ENCODE results near the gene KIF16B. TPM values are rescaled to one million over a fixed set of nuclear protein-coding genes. Genes with fewer than 3 reads are reported as not detected.
A peak's percentile ranks its signal among the peaks of the same experiment; 100 is the strongest.

KIF16B gene
- total RNA-seq, 1 experiment from 2014 or later = 6.1 TPM

- H3K9me2 ChIP-seq (replicated peaks; ENCODE audit: insufficient read depth, low read length) = no peaks in the 10 kb centered on the region
- H3K4me1 ChIP-seq (ENCODE audit: low read length) = peaks cover 30% of the 10 kb centered on the region
- DNase-seq = no peak
- no peak overlapping the region for H3K4me3 ChIP-seq (ENCODE audit: low read length)
- no peaks in the 10 kb centered on the region for H3K79me2 ChIP-seq (ENCODE audit: low read length)
- no peak overlapping the region for H3K27ac ChIP-seq (ENCODE audit: low read length)
- no peak overlapping the region for H3K4me2 ChIP-seq (ENCODE audit: low read depth, low read length, poor library complexity, severe bottlenecking)
- no peaks in the 10 kb centered on the region for H3K27me3 ChIP-seq (ENCODE audit: low read length)
- H2AFZ ChIP-seq (ENCODE audit: low read length) = no peak overlapping the region
- no peaks in the 10 kb centered on the region for H4K20me1 ChIP-seq (ENCODE audit: insufficient read depth, low read depth, low read length)
- H3K36me3 ChIP-seq (ENCODE audit: insufficient read depth, low read length) = no peaks in the 10 kb centered on the region
- H3K9me3 ChIP-seq (ENCODE audit: low read length) = no peaks in the 10 kb centered on the region
- no peak overlapping the region for H3K9ac ChIP-seq (ENCODE audit: low read length)
These were observed 178.5 kb downstream of the KIF16B start for GRCh38 chr20:16394784-16395183.

- no peaks in the 10 kb centered on the region for H4K20me1 ChIP-seq (ENCODE audit: insufficient read depth, low read depth, low read length)
- no peak overlapping the region for H3K4me3 ChIP-seq (ENCODE audit: low read length)
- no peaks in the 10 kb centered on the region for H3K9me2 ChIP-seq (replicated peaks; ENCODE audit: insufficient read depth, low read length)
- H3K4me2 ChIP-seq (ENCODE audit: low read depth, low read length, poor library complexity, severe bottlenecking) = no peak overlapping the region
- H2AFZ ChIP-seq (ENCODE audit: low read length) = no peak overlapping the region
- peaks cover 30% of the 10 kb centered on the region for H3K4me1 ChIP-seq (ENCODE audit: low read length)
- no peak overlapping the region for H3K27ac ChIP-seq (ENCODE audit: low read length)
- H3K9ac ChIP-seq (ENCODE audit: low read length) = no peak overlapping the region
- no peaks in the 10 kb centered on the region for H3K36me3 ChIP-seq (ENCODE audit: insufficient read depth, low read length)
- no peaks in the 10 kb centered on the region for H3K79me2 ChIP-seq (ENCODE audit: low read length)
- DNase-seq = no peak
- no peaks in the 10 kb centered on the region for H3K27me3 ChIP-seq (ENCODE audit: low read length)
- no peaks in the 10 kb centered on the region for H3K9me3 ChIP-seq (ENCODE audit: low read length)
These were observed 179.4 kb downstream of the KIF16B start for GRCh38 chr20:16393836-16394235.

GRCh38 chr20:16393297-16393696 lies 180.0 kb downstream of the KIF16B start:
- Histone ChIP-seq H3K79me2 (ENCODE audit: low read length) (no peaks in the 10 kb centered on the region), H3K4me2 (ENCODE audit: low read depth, low read length, poor library complexity, severe bottlenecking) (no peak overlapping the region), H3K4me3 (ENCODE audit: low read length) (no peak overlapping the region), H3K27ac (ENCODE audit: low read length) (no peak overlapping the region), H3K9me3 (ENCODE audit: low read length) (no peaks in the 10 kb centered on the region), H3K36me3 (ENCODE audit: insufficient read depth, low read length) (no peaks in the 10 kb centered on the region), H3K9ac (ENCODE audit: low read length) (no peak overlapping the region), H3K9me2 (replicated peaks; ENCODE audit: insufficient read depth, low read length) (no peaks in the 10 kb centered on the region), H2AFZ (ENCODE audit: low read length) (no peak overlapping the region), H3K4me1 (ENCODE audit: low read length) (peaks cover 30% of the 10 kb centered on the region), H3K27me3 (ENCODE audit: low read length) (no peaks in the 10 kb centered on the region), H4K20me1 (ENCODE audit: insufficient read depth, low read depth, low read length) (no peaks in the 10 kb centered on the region)
- no peak for DNase-seq

- H2AFZ ChIP-seq (ENCODE audit: low read length) = no peak overlapping the region
- H3K27ac ChIP-seq (ENCODE audit: low read length) = peak overlapping the region; percentile 40
- 0 out of 2 replicates have a peak overlapping the region, but pooled peaks have one; percentile 17 for H3K9ac ChIP-seq (ENCODE audit: low read length)
These were observed 180.9 kb downstream of the KIF16B start for GRCh38 chr20:16392346-16392745.

GRCh38 chr20:16390991-16391390 lies 182.3 kb downstream of the KIF16B start:
- Histone ChIP-seq H3K4me2 (ENCODE audit: low read depth, low read length, poor library complexity, severe bottlenecking) (no peak overlapping the region), H3K9ac (ENCODE audit: low read length) (no peak overlapping the region)

More at GRCh38 chr20:16392346-16392745, 180.9 kb downstream of the KIF16B start:
- DNase-seq = peak; percentile 60
- peaks cover 30% of the 10 kb centered on the region for H3K4me1 ChIP-seq (ENCODE audit: low read length)
- H3K4me2 ChIP-seq (ENCODE audit: low read depth, low read length, poor library complexity, severe bottlenecking) = peak overlapping the region; percentile 11
- no peaks in the 10 kb centered on the region for H3K27me3 ChIP-seq (ENCODE audit: low read length)
- H3K9me3 ChIP-seq (ENCODE audit: low read length) = no peaks in the 10 kb centered on the region
- H3K4me3 ChIP-seq (ENCODE audit: low read length) = no peak overlapping the region
- no peaks in the 10 kb centered on the region for H3K79me2 ChIP-seq (ENCODE audit: low read length)
- no peaks in the 10 kb centered on the region for H3K9me2 ChIP-seq (replicated peaks; ENCODE audit: insufficient read depth, low read length)
- no peaks in the 10 kb centered on the region for H4K20me1 ChIP-seq (ENCODE audit: insufficient read depth, low read depth, low read length)
- no peaks in the 10 kb centered on the region for H3K36me3 ChIP-seq (ENCODE audit: insufficient read depth, low read length)

GRCh38 chr20:16388731-16389130 lies 184.5 kb downstream of the KIF16B start:
- no peaks in the 10 kb centered on the region for H3K9me2 ChIP-seq (replicated peaks; ENCODE audit: insufficient read depth, low read length)
- H2AFZ ChIP-seq (ENCODE audit: low read length) = no peak overlapping the region
- H4K20me1 ChIP-seq (ENCODE audit: insufficient read depth, low read depth, low read length) = no peaks in the 10 kb centered on the region
- H3K36me3 ChIP-seq (ENCODE audit: insufficient read depth, low read length) = no peaks in the 10 kb centered on the region
- H3K27ac ChIP-seq (ENCODE audit: low read length) = no peak overlapping the region
- no peak for DNase-seq
- no peak overlapping the region for H3K4me3 ChIP-seq (ENCODE audit: low read length)
- no peak overlapping the region for H3K4me2 ChIP-seq (ENCODE audit: low read depth, low read length, poor library complexity, severe bottlenecking)
- peaks cover 30% of the 10 kb centered on the region for H3K4me1 ChIP-seq (ENCODE audit: low read length)
- no peaks in the 10 kb centered on the region for H3K9me3 ChIP-seq (ENCODE audit: low read length)
- H3K27me3 ChIP-seq (ENCODE audit: low read length) = no peaks in the 10 kb centered on the region
- no peak overlapping the region for H3K9ac ChIP-seq (ENCODE audit: low read length)
- H3K79me2 ChIP-seq (ENCODE audit: low read length) = no peaks in the 10 kb centered on the region

More at GRCh38 chr20:16390991-16391390, 182.3 kb downstream of the KIF16B start:
- Histone ChIP-seq H3K9me3 (ENCODE audit: low read length) (no peaks in the 10 kb centered on the region), H3K4me1 (ENCODE audit: low read length) (peaks cover 30% of the 10 kb centered on the region), H2AFZ (ENCODE audit: low read length) (no peak overlapping the region), H3K27ac (ENCODE audit: low read length) (0 out of 2 replicates have a peak overlapping the region, but pooled peaks have one; percentile 40), H4K20me1 (ENCODE audit: insufficient read depth, low read depth, low read length) (no peaks in the 10 kb centered on the region), H3K4me3 (ENCODE audit: low read length) (no peak overlapping the region), H3K27me3 (ENCODE audit: low read length) (no peaks in the 10 kb centered on the region), H3K9me2 (replicated peaks; ENCODE audit: insufficient read depth, low read length) (no peaks in the 10 kb centered on the region), H3K36me3 (ENCODE audit: insufficient read depth, low read length) (no peaks in the 10 kb centered on the region), H3K79me2 (ENCODE audit: low read length) (no peaks in the 10 kb centered on the region)
- peak; percentile 50 for DNase-seq

GRCh38 chr20:16387666-16388065 lies 185.6 kb downstream of the KIF16B start:
- peaks cover 21% of the 10 kb centered on the region for H3K4me1 ChIP-seq (ENCODE audit: low read length)
- no peaks in the 10 kb centered on the region for H3K9me3 ChIP-seq (ENCODE audit: low read length)
- DNase-seq = no peak
- H3K4me2 ChIP-seq (ENCODE audit: low read depth, low read length, poor library complexity, severe bottlenecking) = no peak overlapping the region
- no peak overlapping the region for H3K9ac ChIP-seq (ENCODE audit: low read length)
- H4K20me1 ChIP-seq (ENCODE audit: insufficient read depth, low read depth, low read length) = no peaks in the 10 kb centered on the region
- H3K36me3 ChIP-seq (ENCODE audit: insufficient read depth, low read length) = no peaks in the 10 kb centered on the region
- no peaks in the 10 kb centered on the region for H3K79me2 ChIP-seq (ENCODE audit: low read length)
- H3K9me2 ChIP-seq (replicated peaks; ENCODE audit: insufficient read depth, low read length) = no peaks in the 10 kb centered on the region
- H3K27me3 ChIP-seq (ENCODE audit: low read length) = no peaks in the 10 kb centered on the region
- no peak overlapping the region for H3K4me3 ChIP-seq (ENCODE audit: low read length)
- no peak overlapping the region for H3K27ac ChIP-seq (ENCODE audit: low read length)
- no peak overlapping the region for H2AFZ ChIP-seq (ENCODE audit: low read length)

GRCh38 chr20:16385891-16386290 lies 187.4 kb downstream of the KIF16B start:
- Histone ChIP-seq H4K20me1 (ENCODE audit: insufficient read depth, low read depth, low read length) (no peaks in the 10 kb centered on the region), H3K9me2 (replicated peaks; ENCODE audit: insufficient read depth, low read length) (no peaks in the 10 kb centered on the region), H3K9me3 (ENCODE audit: low read length) (no peaks in the 10 kb centered on the region), H3K36me3 (ENCODE audit: insufficient read depth, low read length) (no peaks in the 10 kb centered on the region), H3K27ac (ENCODE audit: low read length) (no peak overlapping the region), H3K4me3 (ENCODE audit: low read length) (no peak overlapping the region), H3K27me3 (ENCODE audit: low read length) (no peaks in the 10 kb centered on the region), H3K79me2 (ENCODE audit: low read length) (no peaks in the 10 kb centered on the region), H2AFZ (ENCODE audit: low read length) (no peak overlapping the region), H3K4me2 (ENCODE audit: low read depth, low read length, poor library complexity, severe bottlenecking) (no peak overlapping the region), H3K4me1 (ENCODE audit: low read length) (peaks cover 4% of the 10 kb centered on the region), H3K9ac (ENCODE audit: low read length) (no peak overlapping the region)
- DNase-seq = no peak

- no peak for DNase-seq
- Histone ChIP-seq H3K9ac (ENCODE audit: low read length) (no peak overlapping the region), H3K79me2 (ENCODE audit: low read length) (no peaks in the 10 kb centered on the region), H2AFZ (ENCODE audit: low read length) (no peak overlapping the region), H3K4me3 (ENCODE audit: low read length) (no peak overlapping the region), H3K4me1 (ENCODE audit: low read length) (no peaks in the 10 kb centered on the region; the same call in 1 of the 2 replicates), H3K36me3 (ENCODE audit: insufficient read depth, low read length) (no peaks in the 10 kb centered on the region), H3K27me3 (ENCODE audit: low read length) (no peaks in the 10 kb centered on the region), H3K4me2 (ENCODE audit: low read depth, low read length, poor library complexity, severe bottlenecking) (no peak overlapping the region), H3K9me2 (replicated peaks; ENCODE audit: insufficient read depth, low read length) (no peaks in the 10 kb centered on the region), H4K20me1 (ENCODE audit: insufficient read depth, low read depth, low read length) (no peaks in the 10 kb centered on the region), H3K9me3 (ENCODE audit: low read length) (no peaks in the 10 kb centered on the region), H3K27ac (ENCODE audit: low read length) (no peak overlapping the region)
These were observed 187.8 kb downstream of the KIF16B start for GRCh38 chr20:16385462-16385861.
